A673 (cell line): ENCODE results near the gene LINC01488. TPM values are rescaled to one million over a fixed set of nuclear protein-coding genes. Genes with fewer than 3 reads are reported as not detected.

ENCODE experiments used
- BruUV-seq: library from RNA; stranded (reverse); fragments of 400-500 nt; replicated peaks from 2 replicates; lab custom pipeline; 2021; lab: Mats Ljungman, UMichigan
- CTCF ChIA-PET: fragments of 300-600 bp; sonication (Branson Sonifier 250); formaldehyde crosslinking; loops from one replicate; lab custom pipeline; 2022; ENCODE audit warnings: antibody characterized with exemption; lab: Charles Lee
- POLR2A ChIA-PET: fragments of 300-600 bp; sonication (Branson Sonifier 250); formaldehyde crosslinking; loops from one replicate; lab custom pipeline; 2022; ENCODE audit warnings: antibody characterized with exemption; ENCODE audit not compliant: low non-redundant PET; lab: Charles Lee
- DNase-seq: peaks from one replicate; pipeline ENCODE4 v3.0.0-alpha.2; 2015; ENCODE audit warnings: low spot score
- H3K27ac ChIP-seq: fragments of 200-600 bp; sonication (generic); 2 replicates; pipeline ENCODE4 v1.5.1; 2016; ENCODE audit warnings: mixed run types, low read depth, mild to moderate bottlenecking, mixed read lengths, antibody characterized with exemption, low read length; ENCODE audit not compliant: poor library complexity, severe bottlenecking
- H3K27me3 ChIP-seq: fragments of 200-600 bp; sonication (generic); replicated peaks from 2 replicates; pipeline ENCODE4 v1.6.1; 2017; ENCODE audit warnings: mixed run types, low read depth, mild to moderate bottlenecking, mixed read lengths, antibody characterized with exemption, low read length; ENCODE audit not compliant: insufficient read depth, poor library complexity
- H3K36me3 ChIP-seq: fragments of 200-600 bp; sonication (generic); 2 replicates; pipeline ENCODE4 v1.6.1; 2016; ENCODE audit warnings: mixed run types, mild to moderate bottlenecking, mixed read lengths, antibody characterized with exemption, low read length; ENCODE audit not compliant: insufficient read depth, poor library complexity, severe bottlenecking
- H3K4me1 ChIP-seq: fragments of 200-600 bp; sonication (generic); 2 replicates; pipeline ENCODE4 v1.6.1; 2017; ENCODE audit warnings: mixed run types, mild to moderate bottlenecking, mixed read lengths, antibody characterized with exemption, low read length; ENCODE audit not compliant: insufficient read depth, poor library complexity, severe bottlenecking
- H3K4me3 ChIP-seq: fragments of 200-600 bp; sonication (generic); 2 replicates; pipeline ENCODE4 v1.5.1; 2016; ENCODE audit warnings: low read depth, mixed run types, mild to moderate bottlenecking, mixed read lengths, low read length; ENCODE audit not compliant: poor library complexity, severe bottlenecking
- H3K9me3 ChIP-seq: fragments of 200-600 bp; sonication (generic); 2 replicates; pipeline ENCODE4 v1.6.1; 2016; ENCODE audit warnings: mixed run types, low read depth, mild to moderate bottlenecking, mixed read lengths, antibody characterized with exemption, low read length; ENCODE audit not compliant: poor library complexity, severe bottlenecking
- CTCF ChIP-seq: fragments of 300-800, 200-600 bp; sonication (generic); conservative IDR thresholded peaks from 2 replicates; pipeline ENCODE4 v1.5.1; 2017; ENCODE audit warnings: low read depth, mild to moderate bottlenecking, antibody characterized with exemption, low read length, moderate library complexity, mixed read lengths
- EZH2 ChIP-seq: fragments of 200-600 bp; sonication (generic); IDR thresholded peaks from 2 replicates; pipeline ENCODE4 v1.6.1; 2017; ENCODE audit warnings: borderline replicate concordance, low read depth, mild to moderate bottlenecking, mixed read lengths, antibody characterized with exemption, low read length; ENCODE audit not compliant: poor library complexity, severe bottlenecking
- intact Hi-C: fragments of 100-400 bp; cut with micrococcal nuclease; formaldehyde crosslinking; loops from one replicate; pipeline ENCODE4 v1.10.0; 2022; ENCODE audit not compliant: unreplicated experiment
- total RNA-seq: library from RNA; stranded (reverse); gene quantifications from 2 replicates; pipeline ENCODE4 v1.2.3, GENCODE V29; 2021

The LINC01488 gene
- total RNA-seq, 1 experiment from 2014 or later = not detected

GRCh38 chr11:69541501-69542313 lies 60.2 kb downstream of the LINC01488 start:
- Histone ChIP-seq H3K9me3 (no peaks in the 10 kb centered on the region), H3K4me1 (peaks cover 6% of the 10 kb centered on the region), H3K27ac (no peak overlapping the region), H3K27me3 (no peaks in the 10 kb centered on the region), H3K4me3 (no peak overlapping the region), H3K36me3 (no peaks in the 10 kb centered on the region)
- CTCF ChIA-PET = no interaction called here
- TF ChIP-seq CTCF (no peak), EZH2 (no peak)
- POLR2A ChIA-PET = no interaction called here
- no peak for DNase-seq
- intact Hi-C loops = no loop called here
- BruUV-seq = no TSS peak

GRCh38 chr11:69542314-69543168 lies 61.1 kb downstream of the LINC01488 start:
- TF ChIP-seq CTCF = no peak
- no peak for TF ChIP-seq EZH2
- BruUV-seq = no TSS peak
- Histone ChIP-seq H3K27ac (no peak overlapping the region), H3K4me3 (no peak overlapping the region), H3K36me3 (no peaks in the 10 kb centered on the region), H3K4me1 (peaks cover 6% of the 10 kb centered on the region), H3K27me3 (no peaks in the 10 kb centered on the region), H3K9me3 (no peaks in the 10 kb centered on the region)
- ChIA-PET CTCF (no interaction called here), POLR2A (no interaction called here)
- intact Hi-C loops = no loop called here
- no peak for DNase-seq

Other genes starting within 250 kb of the LINC01488 start
- 174 and 192 TPM in 2 replicates for gene MYEOV, start 187.5 kb upstream of the LINC01488 start, total RNA-seq
- gene CCND1, start 159.5 kb downstream of the LINC01488 start, total RNA-seq = 2,517 and 2,519 TPM in 2 replicates
- 52.8 and 56.0 TPM in 2 replicates for gene LTO1, start 193.7 kb downstream of the LINC01488 start, total RNA-seq
- gene FGF19, start 222.4 kb downstream of the LINC01488 start, total RNA-seq = 0.69 TPM in 1 of 2 replicates, not detected in the other